ENCODE measurements around the gene BTNL8.
"Not testable (repeated sequence)": the region's sequence is repeated elsewhere in the genome, so short reads cannot be mapped to it uniquely, and the experiment has no call there.

Gene BTNL8

GRCh38 chr5:180885845-180886529 lies 13.0 kb upstream of the BTNL8 start:
- not testable (repeated sequence) for H3K79me1 ChIP-seq (ENCODE audit: low read depth, low read length); H3K4me2 ChIP-seq (ENCODE audit: insufficient read depth, low read length, poor library complexity, severe bottlenecking); DNase-seq (ENCODE audit: low spot score); H2BK120ac ChIP-seq (ENCODE audit: low read depth, low read length); H3K14ac ChIP-seq (ENCODE audit: low read length); H3K4me3 ChIP-seq (ENCODE audit: low read length in 2 of 2); H3K23ac ChIP-seq (ENCODE audit: low read depth, low read length, poor library complexity); H2BK5ac ChIP-seq (ENCODE audit: low read length); H3K27ac ChIP-seq (replicated peaks; ENCODE audit: low read length); H3K9ac ChIP-seq (ENCODE audit: low read depth, low read length, poor library complexity); H3K4me1 ChIP-seq (ENCODE audit: control insufficient read depth in 2 of 2, insufficient read depth in 1 of 2, low read depth in 1 of 2, low read length in 2 of 2); H4K91ac ChIP-seq (ENCODE audit: low read depth, low read length, poor library complexity); H3K18ac ChIP-seq (ENCODE audit: low read length); H2BK12ac ChIP-seq (ENCODE audit: low read length); H3K27me3 ChIP-seq (ENCODE audit: control insufficient read depth in 3 of 3, insufficient read depth in 3 of 3, low read depth in 1 of 3, low read length in 3 of 3); H4K8ac ChIP-seq (ENCODE audit: low read depth, low read length); H2AK5ac ChIP-seq (ENCODE audit: low read depth, low read length); H2BK15ac ChIP-seq (ENCODE audit: low read length); H3K9me3 ChIP-seq (replicated peaks in 1 of 2; ENCODE audit: control insufficient read depth in 2 of 2, insufficient read depth in 1 of 2, low read depth in 1 of 2, low read length in 2 of 2); H3K4ac ChIP-seq (ENCODE audit: low read length); H3K36me3 ChIP-seq (replicated peaks in 1 of 2; ENCODE audit: control insufficient read depth in 2 of 2, insufficient read depth in 2 of 2, low read length in 2 of 2)
- WGBS, 2 donors (ENCODE audit: extremely low coverage in 2 of 2, insufficient read length in 2 of 2, insufficient replicate concordance in 1 of 2) = no CpG with 5 or more reads among the region's 11 CpGs
- H2AFZ ChIP-seq (ENCODE audit: low read length) = peak overlapping the region; percentile 45

- Histone ChIP-seq H2BK120ac (ENCODE audit: low read depth, low read length) (no peak overlapping the region), H3K36me3 (replicated peaks in 1 of 2; ENCODE audit: control insufficient read depth in 2 of 2, insufficient read depth in 2 of 2, low read length in 2 of 2) (no peaks in the 10 kb centered on the region), H3K9ac (ENCODE audit: low read depth, low read length, poor library complexity) (no peak overlapping the region), H2BK12ac (ENCODE audit: low read length) (no peak overlapping the region), H3K18ac (ENCODE audit: low read length) (no peak overlapping the region), H3K4me3 (ENCODE audit: low read length in 2 of 2) (peak overlapping the region in 1 of 2 donors; percentile 60), H3K23ac (ENCODE audit: low read depth, low read length, poor library complexity) (no peak overlapping the region), H2BK5ac (ENCODE audit: low read length) (no peak overlapping the region), H4K91ac (ENCODE audit: low read depth, low read length, poor library complexity) (no peak overlapping the region), H3K27ac (replicated peaks; ENCODE audit: low read length) (no peak overlapping the region), H3K14ac (ENCODE audit: low read length) (no peak overlapping the region), H3K79me1 (ENCODE audit: low read depth, low read length) (no peaks in the 10 kb centered on the region), H2AK5ac (ENCODE audit: low read depth, low read length) (no peak overlapping the region), H3K9me3 (replicated peaks in 1 of 2; ENCODE audit: control insufficient read depth in 2 of 2, insufficient read depth in 1 of 2, low read depth in 1 of 2, low read length in 2 of 2) (no peaks in the 10 kb centered on the region), H2BK15ac (ENCODE audit: low read length) (no peak overlapping the region), H3K4me1 (ENCODE audit: control insufficient read depth in 2 of 2, insufficient read depth in 1 of 2, low read depth in 1 of 2, low read length in 2 of 2) (no peaks in the 10 kb centered on the region), H3K4me2 (ENCODE audit: insufficient read depth, low read length, poor library complexity, severe bottlenecking) (no peak overlapping the region), H4K8ac (ENCODE audit: low read depth, low read length) (no peak overlapping the region), H3K27me3 (ENCODE audit: control insufficient read depth in 3 of 3, insufficient read depth in 3 of 3, low read depth in 1 of 3, low read length in 3 of 3) (no peaks in the 10 kb centered on the region), H2AFZ (ENCODE audit: low read length) (no peak overlapping the region), H3K4ac (ENCODE audit: low read length) (no peak overlapping the region)
- DNase-seq (ENCODE audit: low spot score) = no peak
- WGBS, 2 donors (ENCODE audit: extremely low coverage in 2 of 2, insufficient read length in 2 of 2, insufficient replicate concordance in 1 of 2) = no CpG with 5 or more reads among the region's 7 CpGs
Observed at GRCh38 chr5:180889381-180889780, 9.6 kb upstream of the BTNL8 start.

- H3K9me3 ChIP-seq (replicated peaks in 1 of 2; ENCODE audit: control insufficient read depth in 2 of 2, insufficient read depth in 1 of 2, low read depth in 1 of 2, low read length in 2 of 2); DNase-seq (ENCODE audit: low spot score); H4K8ac ChIP-seq (ENCODE audit: low read depth, low read length); H3K23ac ChIP-seq (ENCODE audit: low read depth, low read length, poor library complexity); H3K4me3 ChIP-seq (ENCODE audit: low read length in 2 of 2); H3K4ac ChIP-seq (ENCODE audit: low read length); H3K9ac ChIP-seq (ENCODE audit: low read depth, low read length, poor library complexity); H3K4me2 ChIP-seq (ENCODE audit: insufficient read depth, low read length, poor library complexity, severe bottlenecking); H3K36me3 ChIP-seq (replicated peaks in 1 of 2; ENCODE audit: control insufficient read depth in 2 of 2, insufficient read depth in 2 of 2, low read length in 2 of 2); H3K18ac ChIP-seq (ENCODE audit: low read length); H2AK5ac ChIP-seq (ENCODE audit: low read depth, low read length); H2BK15ac ChIP-seq (ENCODE audit: low read length); H3K27ac ChIP-seq (replicated peaks; ENCODE audit: low read length); H3K4me1 ChIP-seq (ENCODE audit: control insufficient read depth in 2 of 2, insufficient read depth in 1 of 2, low read depth in 1 of 2, low read length in 2 of 2); H2BK12ac ChIP-seq (ENCODE audit: low read length); H3K79me1 ChIP-seq (ENCODE audit: low read depth, low read length); H3K14ac ChIP-seq (ENCODE audit: low read length); H2BK120ac ChIP-seq (ENCODE audit: low read depth, low read length); H2AFZ ChIP-seq (ENCODE audit: low read length); H3K27me3 ChIP-seq (ENCODE audit: control insufficient read depth in 3 of 3, insufficient read depth in 3 of 3, low read depth in 1 of 3, low read length in 3 of 3); H2BK5ac ChIP-seq (ENCODE audit: low read length); H4K91ac ChIP-seq (ENCODE audit: low read depth, low read length, poor library complexity): not testable (repeated sequence)
- WGBS, 2 donors (ENCODE audit: extremely low coverage in 2 of 2, insufficient read length in 2 of 2, insufficient replicate concordance in 1 of 2) = no CpG with 5 or more reads among the region's 1 CpG
Observed at GRCh38 chr5:180895330-180895729, 3.6 kb upstream of the BTNL8 start.

GRCh38 chr5:180900178-180900577 lies 1.2 kb downstream of the BTNL8 start:
- Histone ChIP-seq H3K14ac (ENCODE audit: low read length) (peak overlapping the region; percentile 17), H2BK5ac (ENCODE audit: low read length) (no peak overlapping the region), H3K79me1 (ENCODE audit: low read depth, low read length) (no peaks in the 10 kb centered on the region), H3K36me3 (replicated peaks in 1 of 2; ENCODE audit: control insufficient read depth in 2 of 2, insufficient read depth in 2 of 2, low read length in 2 of 2) (no peaks in the 10 kb centered on the region), H3K27me3 (ENCODE audit: control insufficient read depth in 3 of 3, insufficient read depth in 3 of 3, low read depth in 1 of 3, low read length in 3 of 3) (peaks cover 0 to 2% (median 0%) of the 10 kb centered on the region in 3 experiments), H3K27ac (replicated peaks; ENCODE audit: low read length) (no peak overlapping the region), H3K4me1 (ENCODE audit: control insufficient read depth in 2 of 2, insufficient read depth in 1 of 2, low read depth in 1 of 2, low read length in 2 of 2) (no peaks in the 10 kb centered on the region), H2AFZ (ENCODE audit: low read length) (no peak overlapping the region), H2BK15ac (ENCODE audit: low read length) (no peak overlapping the region), H2BK12ac (ENCODE audit: low read length) (no peak overlapping the region), H2AK5ac (ENCODE audit: low read depth, low read length) (no peak overlapping the region), H2BK120ac (ENCODE audit: low read depth, low read length) (no peak overlapping the region), H3K9ac (ENCODE audit: low read depth, low read length, poor library complexity) (no peak overlapping the region), H3K23ac (ENCODE audit: low read depth, low read length, poor library complexity) (no peak overlapping the region), H3K4me2 (ENCODE audit: insufficient read depth, low read length, poor library complexity, severe bottlenecking) (no peak overlapping the region), H4K8ac (ENCODE audit: low read depth, low read length) (no peak overlapping the region), H3K18ac (ENCODE audit: low read length) (peak overlapping the region; percentile 57), H3K9me3 (replicated peaks in 1 of 2; ENCODE audit: control insufficient read depth in 2 of 2, insufficient read depth in 1 of 2, low read depth in 1 of 2, low read length in 2 of 2) (no peaks in the 10 kb centered on the region), H3K4ac (ENCODE audit: low read length) (no peak overlapping the region), H3K4me3 (ENCODE audit: low read length in 2 of 2) (no peak overlapping the region), H4K91ac (ENCODE audit: low read depth, low read length, poor library complexity) (no peak overlapping the region)
- WGBS, 2 donors (ENCODE audit: extremely low coverage in 2 of 2, insufficient read length in 2 of 2, insufficient replicate concordance in 1 of 2) = no CpG with 5 or more reads among the region's 5 CpGs
- no peak for DNase-seq (ENCODE audit: low spot score)

All from neuronal stem cell (in vitro differentiated cells).